Osteocyte (in vitro differentiated cells): ENCODE measurements around the gene CPEB4. TPM values are rescaled to one million over a fixed set of nuclear protein-coding genes. Genes with fewer than 3 reads are reported as not detected.

Experiments
- DNase-seq: peaks from one replicate; pipeline ENCODE4 v3.0.0; 2021; ENCODE audit warnings: mixed read lengths; ENCODE audit not compliant: unreplicated experiment; ENCODE audit errors: extremely low spot score
- H3K27ac Mint-ChIP-seq: one replicate; pipeline ENCODE4 v1.8.0; 2021; ENCODE audit warnings: mild to moderate bottlenecking, mixed read lengths; ENCODE audit not compliant: unreplicated experiment
- H3K27me3 Mint-ChIP-seq: one replicate; pipeline ENCODE4 v1.8.0; 2021; ENCODE audit warnings: mixed read lengths; ENCODE audit not compliant: unreplicated experiment
- H3K36me3 Mint-ChIP-seq: one replicate; pipeline ENCODE4 v1.8.0; 2021; ENCODE audit warnings: mixed read lengths; ENCODE audit not compliant: unreplicated experiment
- H3K4me1 Mint-ChIP-seq: one replicate; pipeline ENCODE4 v1.8.0; 2021; ENCODE audit warnings: mixed read lengths; ENCODE audit not compliant: unreplicated experiment
- H3K4me3 Mint-ChIP-seq: one replicate; pipeline ENCODE4 v1.8.0; 2021; ENCODE audit warnings: mild to moderate bottlenecking, moderate library complexity, mixed read lengths; ENCODE audit not compliant: unreplicated experiment
- H3K9me3 Mint-ChIP-seq: one replicate; pipeline ENCODE4 v1.8.0; 2021; ENCODE audit warnings: mixed read lengths; ENCODE audit not compliant: unreplicated experiment
- long read RNA-seq: library from polyadenylated mRNA; unstranded; transcript quantifications from one replicate; pipeline ENCODE4 v2.0.0, GENCODE V29; 2021
- total RNA-seq: library from RNA; stranded (reverse); gene quantifications from 2 replicates; pipeline ENCODE4 v1.2.1, GENCODE V29; 2021
- TF ChIP-seq, protein P1 (sequence below): fragments of 200-600 bp; sonication (generic); IDR thresholded peaks from 2 replicates; pipeline ENCODE4 v1.5.0; 2021; ENCODE audit warnings: antibody characterized with exemption, mild to moderate bottlenecking, moderate library complexity

The CPEB4 gene
- 37.6 and 38.6 TPM in 2 replicates for total RNA-seq
- long read RNA-seq, transcript CPEB4-208 (8 exons, 2,607 nt) = major isoform, 6 of 19 reads
- long read RNA-seq, partial matches to known transcripts = 1 of 19 reads
- long read RNA-seq, other reads (novel, unspliced or antisense) = 11 of 19 reads

DNA sequence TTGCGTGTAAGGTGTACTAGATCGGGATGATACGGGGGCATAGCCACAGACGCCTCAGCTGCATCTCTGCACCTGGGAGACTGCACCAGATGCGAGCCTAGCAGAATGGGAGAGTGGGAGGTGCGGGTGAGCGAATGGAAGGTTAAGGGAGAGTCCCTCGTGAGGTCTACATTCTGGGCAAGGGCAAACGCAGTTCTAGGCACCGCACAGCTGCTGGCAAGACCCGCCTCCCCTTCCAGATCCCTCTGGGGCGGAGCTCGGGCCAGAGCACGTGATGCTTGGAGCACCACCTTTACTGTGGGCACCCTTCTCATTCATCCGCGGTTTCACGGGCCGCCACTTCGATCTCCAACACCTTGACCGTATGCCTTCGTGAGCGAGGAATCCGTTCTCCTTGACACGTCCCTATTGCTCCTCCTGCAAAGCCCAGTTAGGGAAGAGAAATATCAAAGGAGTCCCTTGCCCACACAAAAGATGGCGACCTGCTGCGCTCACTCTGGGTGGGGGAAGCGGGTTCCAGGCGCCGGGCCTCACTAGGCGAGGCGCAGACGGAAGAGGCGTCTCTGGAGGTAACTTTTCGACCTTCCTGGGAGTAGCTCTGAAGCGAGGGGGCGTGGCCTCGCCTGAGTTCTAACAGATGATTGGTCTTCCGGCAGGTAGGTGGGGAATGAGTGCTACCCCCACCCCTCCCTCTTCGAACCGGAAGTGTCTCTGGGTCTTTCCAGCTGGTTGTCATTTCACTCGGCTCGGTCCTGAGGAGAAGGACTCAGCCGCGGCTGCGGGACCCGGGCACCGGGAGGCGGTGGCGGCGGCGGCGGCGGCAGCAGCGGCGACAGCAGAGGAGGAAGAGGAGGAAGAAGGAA is at the start of gene CPEB4:
CPEB4 (plus strand) TSS at position 740 of the 863 bp plus-strand sequence. CDS start 1,385 bp downstream, outside the sequence.
- Mint-ChIP-seq H3K27ac (peak within 1 kb of the TSS; percentile 100), H3K4me1 (peaks cover 44% of the 10 kb centered on the region), H3K27me3 (no peaks in the 10 kb centered on the region), H3K36me3 (peaks cover 3% of the 10 kb centered on the region), H3K9me3 (no peaks in the 10 kb centered on the region), H3K4me3 (peak within 1 kb of the TSS; percentile 95)
- TF ChIP-seq, protein P1, sequence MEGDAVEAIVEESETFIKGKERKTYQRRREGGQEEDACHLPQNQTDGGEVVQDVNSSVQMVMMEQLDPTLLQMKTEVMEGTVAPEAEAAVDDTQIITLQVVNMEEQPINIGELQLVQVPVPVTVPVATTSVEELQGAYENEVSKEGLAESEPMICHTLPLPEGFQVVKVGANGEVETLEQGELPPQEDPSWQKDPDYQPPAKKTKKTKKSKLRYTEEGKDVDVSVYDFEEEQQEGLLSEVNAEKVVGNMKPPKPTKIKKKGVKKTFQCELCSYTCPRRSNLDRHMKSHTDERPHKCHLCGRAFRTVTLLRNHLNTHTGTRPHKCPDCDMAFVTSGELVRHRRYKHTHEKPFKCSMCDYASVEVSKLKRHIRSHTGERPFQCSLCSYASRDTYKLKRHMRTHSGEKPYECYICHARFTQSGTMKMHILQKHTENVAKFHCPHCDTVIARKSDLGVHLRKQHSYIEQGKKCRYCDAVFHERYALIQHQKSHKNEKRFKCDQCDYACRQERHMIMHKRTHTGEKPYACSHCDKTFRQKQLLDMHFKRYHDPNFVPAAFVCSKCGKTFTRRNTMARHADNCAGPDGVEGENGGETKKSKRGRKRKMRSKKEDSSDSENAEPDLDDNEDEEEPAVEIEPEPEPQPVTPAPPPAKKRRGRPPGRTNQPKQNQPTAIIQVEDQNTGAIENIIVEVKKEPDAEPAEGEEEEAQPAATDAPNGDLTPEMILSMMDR = no peak
- DNase-seq = peak; percentile 99

DNA sequence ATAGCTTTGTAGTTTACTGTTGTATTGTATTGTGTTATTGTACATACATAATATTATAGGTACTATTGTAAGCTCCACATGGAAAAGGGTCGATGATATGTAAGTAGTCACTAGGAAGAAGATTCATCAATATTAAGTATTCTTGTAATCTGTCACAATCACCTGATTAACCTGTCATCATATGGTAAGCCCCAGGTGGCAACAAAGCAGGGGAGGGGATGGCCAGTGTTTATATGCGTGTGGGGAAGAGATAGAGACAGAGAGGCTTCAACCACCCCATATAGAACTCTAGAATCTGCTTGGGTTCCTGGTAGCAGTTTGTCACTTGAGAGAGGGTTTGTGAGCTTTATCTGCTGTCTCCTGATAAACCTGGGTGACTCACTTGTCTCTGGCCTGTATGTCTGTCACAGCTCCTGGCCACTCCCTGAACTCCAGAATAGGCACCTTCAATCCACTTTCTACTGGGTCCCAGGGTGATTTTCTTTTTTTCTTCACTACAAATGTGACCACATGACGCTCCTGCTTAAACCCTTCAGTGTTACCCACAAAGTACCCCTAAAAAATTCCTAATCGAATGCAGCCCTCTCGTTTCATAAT is 48.9 kb upstream of the CPEB4 start:
- Mint-ChIP-seq H3K4me3 (no peak overlapping the region), H3K27me3 (no peaks in the 10 kb centered on the region), H3K27ac (no peak overlapping the region), H3K36me3 (no peaks in the 10 kb centered on the region), H3K9me3 (no peaks in the 10 kb centered on the region), H3K4me1 (no peaks in the 10 kb centered on the region)
- TF ChIP-seq, protein P1 = no peak
- DNase-seq = no peak

DNA sequence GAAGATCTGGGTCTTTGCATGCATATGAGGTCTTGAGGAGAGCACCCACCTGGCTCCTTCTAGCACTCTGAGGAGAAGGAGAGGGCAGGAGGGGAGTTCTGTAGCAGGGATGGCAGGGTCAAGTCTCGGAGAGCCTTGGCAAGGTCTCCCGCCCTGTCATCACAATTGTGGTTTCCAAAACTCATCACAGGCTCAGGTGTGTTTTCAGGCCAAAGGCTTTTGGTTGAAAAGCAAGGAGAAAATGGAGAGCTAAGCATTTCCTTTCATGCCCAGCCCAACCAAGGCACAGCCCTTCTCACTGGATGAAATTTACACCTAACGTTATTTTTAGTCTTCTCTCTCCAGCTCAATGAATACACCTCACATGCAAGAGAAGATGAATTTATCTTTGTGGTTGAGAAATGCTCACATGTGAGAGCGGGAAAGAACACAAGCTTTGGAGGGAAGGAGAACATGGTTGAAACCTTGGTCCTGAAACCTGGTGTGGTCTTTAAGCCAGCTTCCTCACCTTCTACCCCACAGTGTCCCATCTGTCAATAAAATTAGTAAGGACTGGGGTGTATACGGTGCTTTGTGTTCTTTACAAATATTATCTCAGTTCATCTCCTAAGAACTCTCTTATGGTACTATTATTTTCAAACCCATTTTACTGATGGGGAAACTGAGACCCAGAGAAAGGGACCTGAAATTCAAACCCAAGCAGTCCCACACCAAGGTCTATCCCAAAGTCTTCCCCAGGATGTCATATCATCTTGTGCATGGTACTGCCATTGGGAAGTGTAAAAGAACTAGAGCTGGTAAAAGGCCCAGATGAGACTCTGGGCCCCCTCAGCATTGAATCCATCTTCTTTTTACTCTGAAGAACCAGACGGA is 47.8 kb upstream of the CPEB4 start:
- H3K27ac Mint-ChIP-seq = no peak overlapping the region
- H3K4me1 Mint-ChIP-seq = no peaks in the 10 kb centered on the region
- H3K4me3 Mint-ChIP-seq = no peak overlapping the region
- H3K9me3 Mint-ChIP-seq = no peaks in the 10 kb centered on the region
- TF ChIP-seq, protein P1 = no peak
- H3K27me3 Mint-ChIP-seq = no peaks in the 10 kb centered on the region
- no peaks in the 10 kb centered on the region for H3K36me3 Mint-ChIP-seq
- DNase-seq = no peak

DNA sequence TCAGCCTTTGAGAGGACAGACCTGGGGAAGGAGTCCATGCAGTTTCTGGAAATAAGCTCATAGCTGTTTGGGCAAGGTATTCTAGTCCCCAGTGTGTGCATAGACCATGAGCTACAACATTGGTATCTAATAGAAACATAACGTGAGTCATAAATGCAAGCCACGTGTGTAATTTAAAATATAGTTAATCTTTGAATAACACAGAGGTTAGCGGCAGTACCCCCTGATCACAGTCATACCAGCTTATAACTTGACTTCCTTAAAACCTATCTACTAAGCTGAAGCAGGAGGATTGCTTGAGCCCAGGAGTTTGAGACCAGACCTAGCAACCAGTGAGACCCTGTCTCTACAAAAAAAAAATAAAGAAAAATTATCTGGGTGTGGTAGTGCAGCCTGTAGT is 46.4 kb upstream of the CPEB4 start:
- no peaks in the 10 kb centered on the region for H3K36me3 Mint-ChIP-seq
- H3K9me3 Mint-ChIP-seq = no peaks in the 10 kb centered on the region
- H3K4me1 Mint-ChIP-seq = no peaks in the 10 kb centered on the region
- no peaks in the 10 kb centered on the region for H3K27me3 Mint-ChIP-seq
- H3K4me3 Mint-ChIP-seq = no peak overlapping the region
- no peak for DNase-seq
- TF ChIP-seq, protein P1 = no peak
- H3K27ac Mint-ChIP-seq = no peak overlapping the region
